Thoracic aorta (tissue), 2 donors: Measurements from ENCODE around the gene CES4A. TPM values are rescaled to one million over a fixed set of nuclear protein-coding genes. Genes with fewer than 3 reads are reported as not detected.

Experiments
- ATAC-seq: fragments of 150-250 bp; one replicate; pipeline ENCODE4 v1.8.0; 2017; ENCODE audit warnings: low read depth; ENCODE audit not compliant: insufficient number of reproducible peaks, low FRiP score
- DNase-seq: peaks from one replicate; pipeline ENCODE4 v3.0.0-alpha.2; 2020; ENCODE audit warnings: low spot score
- H3K27ac ChIP-seq, 2 donors: fragments of 200-600 bp; sonication (generic); 1 replicate in 1 of 2; 2 replicates in 1 of 2; pipeline ENCODE4 v1.5.1; 2016; ENCODE audit warnings: mild to moderate bottlenecking in 2 of 2, moderate library complexity in 2 of 2
- H3K27me3 ChIP-seq: fragments of 200-600 bp; sonication (generic); replicated peaks from 2 replicates; pipeline ENCODE4 v1.6.0; 2016; ENCODE audit warnings: mild to moderate bottlenecking; ENCODE audit not compliant: insufficient read depth
- H3K36me3 ChIP-seq: fragments of 200-600 bp; sonication (generic); one replicate; pipeline ENCODE4 v1.5.1; 2016
- H3K4me1 ChIP-seq, 2 donors: fragments of 200-600 bp; sonication (generic); 1 replicate in 1 of 2; 2 replicates in 1 of 2; pipeline versions ENCODE4 v1.5.1 to v1.6.0; 2016; ENCODE audit warnings: low read depth in 2 of 2, mild to moderate bottlenecking in 1 of 2; ENCODE audit not compliant: control insufficient read depth in 1 of 2
- H3K4me3 ChIP-seq: fragments of 200-600 bp; sonication (generic); 2 replicates; pipeline ENCODE4 v1.5.1; 2016; ENCODE audit warnings: mild to moderate bottlenecking
- H3K9me3 ChIP-seq: fragments of 200-600 bp; sonication (generic); 2 replicates; pipeline ENCODE4 v1.5.1; 2016
- total RNA-seq, 2 donors: library from RNA; depleted of rRNA; stranded (reverse); fragments of >200 nt; gene quantifications; one replicate each; pipeline versions ENCODE4 v1.1.0 to v1.2.3, GENCODE V29; 2016
- TF ChIP-seq, protein P1 (sequence below): fragments of 200-600 bp; sonication (generic); IDR thresholded peaks from one replicate; pipeline ENCODE4 v1.5.1; 2019; ENCODE audit warnings: antibody characterized with exemption

Gene CES4A
- total RNA-seq = 1 to 10 TPM; 7.4 to 9.5 TPM

DNA sequence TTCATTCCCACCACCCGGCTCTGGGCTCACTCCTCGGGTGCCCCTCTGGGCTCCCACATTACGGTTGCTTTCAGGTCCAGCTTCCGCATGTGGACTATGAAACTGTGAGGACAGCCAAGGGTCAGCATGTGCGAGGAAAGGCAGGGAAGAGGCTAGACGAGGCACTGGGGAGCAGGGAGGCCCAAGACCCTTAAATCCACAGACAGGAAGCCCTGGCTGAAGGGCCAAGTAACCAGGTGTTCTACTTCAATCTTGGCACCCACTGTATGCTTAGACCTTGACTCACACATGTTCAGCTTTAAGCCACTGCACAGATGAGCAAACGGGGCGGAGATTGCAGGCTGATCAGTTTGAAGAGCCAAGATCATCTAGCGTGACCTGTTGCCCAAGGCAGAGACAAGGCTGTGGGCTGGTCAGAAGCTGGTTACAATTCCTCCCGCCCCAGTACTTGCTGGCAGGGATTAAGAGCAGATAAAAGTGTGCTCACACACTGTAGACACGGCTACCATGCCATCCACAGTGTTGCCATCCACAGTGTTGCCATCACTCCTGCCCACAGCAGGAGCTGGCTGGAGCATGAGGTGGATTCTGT, at the start of gene CES4A:
TSS of gene CES4A (plus strand) at position 393 of the 592 bp plus-strand sequence. CDS start at position 577, 184 bp downstream.
- DNase-seq = no peak
- H3K27ac ChIP-seq = no peak within 1 kb of the TSS
- H3K4me3 ChIP-seq = no peak within 1 kb of the TSS
- no peaks in the 10 kb centered on the region for H3K4me1 ChIP-seq
- H3K36me3 ChIP-seq = no peaks in the 10 kb centered on the region
- ATAC-seq = no peak
- TF ChIP-seq, protein P1, sequence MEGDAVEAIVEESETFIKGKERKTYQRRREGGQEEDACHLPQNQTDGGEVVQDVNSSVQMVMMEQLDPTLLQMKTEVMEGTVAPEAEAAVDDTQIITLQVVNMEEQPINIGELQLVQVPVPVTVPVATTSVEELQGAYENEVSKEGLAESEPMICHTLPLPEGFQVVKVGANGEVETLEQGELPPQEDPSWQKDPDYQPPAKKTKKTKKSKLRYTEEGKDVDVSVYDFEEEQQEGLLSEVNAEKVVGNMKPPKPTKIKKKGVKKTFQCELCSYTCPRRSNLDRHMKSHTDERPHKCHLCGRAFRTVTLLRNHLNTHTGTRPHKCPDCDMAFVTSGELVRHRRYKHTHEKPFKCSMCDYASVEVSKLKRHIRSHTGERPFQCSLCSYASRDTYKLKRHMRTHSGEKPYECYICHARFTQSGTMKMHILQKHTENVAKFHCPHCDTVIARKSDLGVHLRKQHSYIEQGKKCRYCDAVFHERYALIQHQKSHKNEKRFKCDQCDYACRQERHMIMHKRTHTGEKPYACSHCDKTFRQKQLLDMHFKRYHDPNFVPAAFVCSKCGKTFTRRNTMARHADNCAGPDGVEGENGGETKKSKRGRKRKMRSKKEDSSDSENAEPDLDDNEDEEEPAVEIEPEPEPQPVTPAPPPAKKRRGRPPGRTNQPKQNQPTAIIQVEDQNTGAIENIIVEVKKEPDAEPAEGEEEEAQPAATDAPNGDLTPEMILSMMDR = no peak
- no peaks in the 10 kb centered on the region for H3K27me3 ChIP-seq
- no peaks in the 10 kb centered on the region for H3K9me3 ChIP-seq

DNA sequence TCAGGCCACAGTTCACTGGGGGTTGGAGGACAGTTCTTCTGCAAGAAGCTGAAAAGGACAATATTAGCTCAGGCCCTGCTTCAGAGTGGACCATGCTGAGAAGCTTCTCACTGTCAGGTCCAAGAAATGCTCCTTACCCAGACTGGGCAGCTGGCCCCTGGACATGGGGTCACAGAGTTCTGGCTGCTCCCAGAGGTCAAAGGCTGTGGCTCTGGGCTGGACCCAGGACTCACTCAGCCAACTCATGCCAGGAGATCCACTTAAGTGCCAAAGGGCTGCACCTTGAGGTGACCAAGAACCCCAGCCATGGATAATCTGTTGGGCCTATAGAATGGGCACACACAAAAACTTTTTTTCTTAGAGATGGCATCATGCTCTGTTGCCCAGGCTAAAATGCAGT, 49.0 kb upstream of the CES4A start:
- Histone ChIP-seq H3K27me3 (no peaks in the 10 kb centered on the region), H3K36me3 (peaks cover 39% of the 10 kb centered on the region), H3K4me3 (no peak overlapping the region), H3K27ac (no peak overlapping the region), H3K9me3 (no peaks in the 10 kb centered on the region), H3K4me1 (peaks cover 9 to 22% of the 10 kb centered on the region in 2 donors)
- DNase-seq = no peak
- no peak for ATAC-seq
- TF ChIP-seq, protein P1 = no peak

DNA sequence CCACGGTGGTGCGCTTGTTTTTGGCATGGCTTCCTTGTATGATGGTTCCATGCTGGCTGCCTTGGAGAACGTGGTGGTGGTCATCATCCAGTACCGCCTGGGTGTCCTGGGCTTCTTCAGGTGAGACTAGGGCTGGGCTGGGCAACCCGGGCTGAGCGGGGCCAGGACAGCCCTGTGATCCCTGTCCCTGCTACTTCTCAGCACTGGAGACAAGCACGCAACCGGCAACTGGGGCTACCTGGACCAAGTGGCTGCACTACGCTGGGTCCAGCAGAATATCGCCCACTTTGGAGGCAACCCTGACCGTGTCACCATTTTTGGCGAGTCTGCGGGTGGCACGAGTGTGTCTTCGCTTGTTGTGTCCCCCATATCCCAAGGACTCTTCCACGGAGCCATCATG, 48.2 kb upstream of the CES4A start:
- Histone ChIP-seq H3K36me3 (peaks cover 39% of the 10 kb centered on the region), H3K27ac (no peak overlapping the region)
- TF ChIP-seq, protein P1 = no peak

DNA sequence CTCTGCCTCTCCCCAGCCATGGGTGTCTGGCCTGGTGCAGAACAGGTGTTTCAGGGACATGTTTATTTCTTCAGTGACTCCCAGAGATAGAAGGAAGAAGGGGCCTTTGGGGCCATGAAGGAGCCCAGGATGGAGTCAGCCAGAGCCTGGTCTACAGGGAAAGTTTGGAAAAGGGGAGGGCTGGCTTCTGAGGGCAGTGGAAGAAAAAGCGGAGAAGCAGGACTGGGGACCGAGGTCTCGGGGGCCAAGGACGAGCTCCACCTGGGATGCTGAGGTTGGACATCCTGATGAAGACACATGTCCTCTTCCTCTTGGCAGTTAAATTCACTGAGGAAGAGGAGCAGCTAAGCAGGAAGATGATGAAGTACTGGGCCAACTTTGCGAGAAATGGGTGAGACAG, 45.4 kb upstream of the CES4A start:
- Histone ChIP-seq H3K36me3 (peaks cover 39% of the 10 kb centered on the region), H3K9me3 (no peaks in the 10 kb centered on the region), H3K4me1 (peaks cover 0 to 7% of the 10 kb centered on the region in 2 donors), H3K27ac (no peak overlapping the region), H3K4me3 (no peak overlapping the region), H3K27me3 (no peaks in the 10 kb centered on the region)
- DNase-seq = no peak
- TF ChIP-seq, protein P1 = no peak
- no peak for ATAC-seq

More for the DNA sequence above, 48.2 kb upstream of the CES4A start:
- Histone ChIP-seq H3K9me3 (no peaks in the 10 kb centered on the region), H3K4me3 (no peak overlapping the region), H3K27me3 (no peaks in the 10 kb centered on the region), H3K4me1 (peaks cover 9 to 19% of the 10 kb centered on the region in 2 donors)
- ATAC-seq = no peak
- DNase-seq = no peak

DNA sequence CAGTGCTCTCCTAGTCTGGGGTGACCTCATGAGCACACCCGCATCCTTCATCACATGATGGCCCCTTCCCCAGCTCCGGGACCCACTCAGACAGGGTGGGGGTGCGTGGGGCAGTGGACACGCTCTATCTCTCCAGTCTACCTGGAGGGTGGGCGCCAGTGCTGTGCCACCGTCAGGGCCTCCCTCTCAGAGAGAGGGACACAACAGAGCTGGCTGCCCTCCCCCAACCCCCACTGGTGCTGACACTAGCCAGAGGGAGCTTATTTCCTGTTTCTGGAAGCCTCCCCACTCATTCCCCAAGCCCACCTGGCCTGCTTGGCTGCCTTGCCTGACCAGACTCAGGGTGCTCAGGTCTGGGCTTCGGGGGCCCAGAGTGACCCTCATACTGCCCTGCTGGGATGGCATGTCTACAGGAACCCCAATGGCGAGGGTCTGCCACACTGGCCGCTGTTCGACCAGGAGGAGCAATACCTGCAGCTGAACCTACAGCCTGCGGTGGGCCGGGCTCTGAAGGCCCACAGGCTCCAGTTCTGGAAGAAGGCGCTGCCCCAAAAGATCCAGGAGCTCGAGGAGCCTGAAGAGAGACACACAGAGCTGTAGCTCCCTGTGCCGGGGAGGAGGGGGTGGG, 44.8 kb upstream of the CES4A start:
- TF ChIP-seq, protein P1 = no peak
- Histone ChIP-seq H3K4me1 (peaks cover 4 to 12% of the 10 kb centered on the region in 2 donors), H3K9me3 (no peaks in the 10 kb centered on the region), H3K27ac (no peak overlapping the region), H3K4me3 (no peak overlapping the region), H3K27me3 (no peaks in the 10 kb centered on the region), H3K36me3 (peaks cover 34% of the 10 kb centered on the region)
- ATAC-seq = no peak
- DNase-seq = no peak
